Upper lobe of right lung (tissue), 1 donor: ENCODE data around the gene CAMSAP1. TPM values are rescaled to one million over a fixed set of nuclear protein-coding genes. Genes with fewer than 3 reads are reported as not detected.

Source experiments
- ATAC-seq: fragments of 200-7000 bp; cut with Tn5 transposase; one replicate; pipeline ENCODE4 v1.9.1; 2020; ENCODE audit warnings: mild to moderate bottlenecking, moderate library complexity
- DNase-seq: peaks from one replicate; pipeline ENCODE4 v3.0.0-alpha.2; 2020
- H3K27ac ChIP-seq: fragments of 200-600 bp; one replicate; pipeline ENCODE4 v1.8.0; 2022
- H3K27me3 ChIP-seq: fragments of 200-600 bp; one replicate; pipeline ENCODE4 v1.8.0; 2022; ENCODE audit warnings: mild to moderate bottlenecking
- H3K36me3 ChIP-seq: fragments of 200-600 bp; one replicate; pipeline ENCODE4 v1.8.0; 2022
- H3K4me1 ChIP-seq: fragments of 200-600 bp; one replicate; pipeline ENCODE4 v1.8.0; 2022
- H3K4me3 ChIP-seq: fragments of 200-600 bp; one replicate; pipeline ENCODE4 v1.8.0; 2022; ENCODE audit warnings: mild to moderate bottlenecking
- H3K9me3 ChIP-seq: fragments of 200-600 bp; one replicate; pipeline ENCODE4 v1.8.0; 2022
- intact Hi-C: fragments of 100-400 bp; cut with DNase I; formaldehyde crosslinking; loops from one replicate; pipeline ENCODE4 v1.11.0; 2022
- total RNA-seq: library from RNA; stranded (reverse); fragmentation: NEBNext Ultra II Directional; extraction: Animal tissue kit (Norgen Biotek cat#: 25700); gene quantifications from one replicate; pipeline ENCODE4 v1.2.1, GENCODE V29; 2021
- TF ChIP-seq, protein P1 (sequence below): fragments of 200-600 bp; IDR thresholded peaks from one replicate; pipeline ENCODE4 v1.8.0; 2022; ENCODE audit warnings: antibody characterized with exemption
- donor health status: DM: no; HTN: yes; CAD: no; lungs with severe emphysema.

CAMSAP1 gene
- total RNA-seq, 1 donor from 2014 or later: 26.5 TPM

GRCh38 chr9:135793221-135794056, 113.9 kb downstream of the CAMSAP1 start:
- no peak for ATAC-seq
- H3K27ac ChIP-seq: no peak overlapping the region
- no peaks in the 10 kb centered on the region for H3K36me3 ChIP-seq
- TF ChIP-seq, protein P1, sequence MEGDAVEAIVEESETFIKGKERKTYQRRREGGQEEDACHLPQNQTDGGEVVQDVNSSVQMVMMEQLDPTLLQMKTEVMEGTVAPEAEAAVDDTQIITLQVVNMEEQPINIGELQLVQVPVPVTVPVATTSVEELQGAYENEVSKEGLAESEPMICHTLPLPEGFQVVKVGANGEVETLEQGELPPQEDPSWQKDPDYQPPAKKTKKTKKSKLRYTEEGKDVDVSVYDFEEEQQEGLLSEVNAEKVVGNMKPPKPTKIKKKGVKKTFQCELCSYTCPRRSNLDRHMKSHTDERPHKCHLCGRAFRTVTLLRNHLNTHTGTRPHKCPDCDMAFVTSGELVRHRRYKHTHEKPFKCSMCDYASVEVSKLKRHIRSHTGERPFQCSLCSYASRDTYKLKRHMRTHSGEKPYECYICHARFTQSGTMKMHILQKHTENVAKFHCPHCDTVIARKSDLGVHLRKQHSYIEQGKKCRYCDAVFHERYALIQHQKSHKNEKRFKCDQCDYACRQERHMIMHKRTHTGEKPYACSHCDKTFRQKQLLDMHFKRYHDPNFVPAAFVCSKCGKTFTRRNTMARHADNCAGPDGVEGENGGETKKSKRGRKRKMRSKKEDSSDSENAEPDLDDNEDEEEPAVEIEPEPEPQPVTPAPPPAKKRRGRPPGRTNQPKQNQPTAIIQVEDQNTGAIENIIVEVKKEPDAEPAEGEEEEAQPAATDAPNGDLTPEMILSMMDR: no peak
- no peaks in the 10 kb centered on the region for H3K4me1 ChIP-seq
- no peaks in the 10 kb centered on the region for H3K27me3 ChIP-seq
- H3K9me3 ChIP-seq: no peaks in the 10 kb centered on the region
- no peak for DNase-seq
- H3K4me3 ChIP-seq: no peak overlapping the region
- intact Hi-C loops: no loop called here

GRCh38 chr9:135792268-135793128, 114.8 kb downstream of the CAMSAP1 start:
- Histone ChIP-seq H3K36me3 (no peaks in the 10 kb centered on the region), H3K4me1 (no peaks in the 10 kb centered on the region), H3K27ac (no peak overlapping the region), H3K9me3 (no peaks in the 10 kb centered on the region), H3K27me3 (no peaks in the 10 kb centered on the region), H3K4me3 (no peak overlapping the region)
- TF ChIP-seq, protein P1: no peak
- intact Hi-C loops: no loop called here
- DNase-seq (no peak), ATAC-seq (no peak)

GRCh38 chr9:135791431-135792267, 115.7 kb downstream of the CAMSAP1 start:
- Histone ChIP-seq H3K27me3 (no peaks in the 10 kb centered on the region), H3K4me3 (no peak overlapping the region), H3K27ac (no peak overlapping the region), H3K36me3 (no peaks in the 10 kb centered on the region), H3K4me1 (no peaks in the 10 kb centered on the region), H3K9me3 (no peaks in the 10 kb centered on the region)
- no peak for DNase-seq
- ATAC-seq: no peak
- TF ChIP-seq, protein P1: no peak
- intact Hi-C loops: no loop called here

- intact Hi-C loops: no loop called here
- no peak for ATAC-seq
- no peak overlapping the region for H3K27ac ChIP-seq
Observed at GRCh38 chr9:135790850-135791249, 116.5 kb downstream of the CAMSAP1 start.

DNA sequence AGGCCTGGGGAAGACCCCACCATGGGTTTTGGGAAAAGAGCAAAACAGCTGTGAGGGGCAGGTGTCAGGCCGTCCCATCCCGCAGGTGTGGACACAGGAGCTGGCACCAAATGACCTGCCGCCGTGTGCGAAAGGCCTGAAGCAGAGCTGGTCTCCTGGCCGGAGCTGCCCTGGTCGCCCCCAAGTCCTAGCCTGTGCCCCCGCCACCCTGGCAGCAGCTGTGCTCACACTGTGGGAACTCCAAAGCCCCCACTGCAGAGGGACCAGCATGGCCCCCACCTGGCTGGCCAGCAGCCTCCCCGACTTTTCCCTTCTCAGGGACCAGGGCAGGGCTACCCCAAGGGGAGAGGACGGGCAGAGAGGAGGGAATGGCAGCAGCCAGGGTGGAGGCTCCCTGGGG, 117.0 kb downstream of the CAMSAP1 start:
- intact Hi-C loops: no loop called here
- TF ChIP-seq, protein P1: no peak
- no peak for ATAC-seq
- Histone ChIP-seq H3K27me3 (no peaks in the 10 kb centered on the region), H3K4me1 (no peaks in the 10 kb centered on the region), H3K4me3 (no peak overlapping the region), H3K9me3 (no peaks in the 10 kb centered on the region), H3K27ac (no peak overlapping the region), H3K36me3 (no peaks in the 10 kb centered on the region)
- no peak for DNase-seq

More at GRCh38 chr9:135790850-135791249, 116.5 kb downstream of the CAMSAP1 start:
- no peak overlapping the region for H3K4me3 ChIP-seq
- H3K27me3 ChIP-seq: no peaks in the 10 kb centered on the region
- H3K9me3 ChIP-seq: no peaks in the 10 kb centered on the region
- no peaks in the 10 kb centered on the region for H3K36me3 ChIP-seq
- no peak for DNase-seq
- TF ChIP-seq, protein P1: no peak
- no peaks in the 10 kb centered on the region for H3K4me1 ChIP-seq
